Prostate gland (tissue), 2 donors: ENCODE measurements around the gene SHF. TPM values are rescaled to one million over a fixed set of nuclear protein-coding genes. Genes with fewer than 3 reads are reported as not detected.

Source experiments
- DNase-seq: peaks from one replicate; pipeline ENCODE4 v3.0.0-alpha.2; 2019; ENCODE audit warnings: low spot score
- H3K27ac ChIP-seq, 2 donors: fragments of 200-600 bp; sonication (generic); 2 replicates each; pipeline ENCODE4 v1.5.1; 2017 to 2019
- H3K27me3 ChIP-seq: fragments of 200-600 bp; sonication (generic); replicated peaks from 2 replicates; pipeline ENCODE4 v1.5.1; 2019; ENCODE audit not compliant: insufficient read depth
- H3K36me3 ChIP-seq, 2 donors: fragments of 200-600 bp; sonication (generic); 1 replicate in 1 of 2; 2 replicates in 1 of 2; pipeline versions ENCODE4 v1.5.1 to v1.8.1; 2017 to 2019
- H3K4me1 ChIP-seq: fragments of 200-600 bp; sonication (generic); replicated peaks from 2 replicates; pipeline ENCODE4 v1.5.1; 2019
- H3K4me3 ChIP-seq, 2 donors: fragments of 200-600 bp; sonication (generic); 2 replicates each; pipeline ENCODE4 v1.5.1; 2017 to 2019
- H3K9me3 ChIP-seq: fragments of 200-600 bp; sonication (generic); 2 replicates; pipeline ENCODE4 v1.5.1; 2017
- CTCF ChIP-seq, 4 experiments: fragments of 200-600 bp in 2 of 4; fragments of 450-650 bp in 2 of 4; sonication (generic) in 2 of 4; IDR thresholded peaks; 1 replicate in 3 of 4; 2 replicates in 1 of 4; pipeline ENCODE4 v1.5.1; 2016 to 2019; ENCODE audit warnings: antibody characterized with exemption in 4 of 4, mild to moderate bottlenecking in 2 of 4, moderate library complexity in 2 of 4
- POLR2A ChIP-seq: fragments of 450-650 bp; IDR thresholded peaks from one replicate; pipeline ENCODE4 v1.6.1; 2016; ENCODE audit warnings: antibody characterized with exemption, mild to moderate bottlenecking
- POLR2AphosphoS5 ChIP-seq: sonication (generic); formaldehyde crosslinking; IDR thresholded peaks from one replicate; pipeline ENCODE4 v1.6.1; 2017; ENCODE audit warnings: antibody characterized with exemption
- WGBS: methylation state at CpG from one replicate; pipeline ENCODE4 v1.1.5; 2018; 5-methylcytosine and 5-hydroxymethylcytosine counted together
- intact Hi-C: fragments of 100-400 bp; cut with DNase I; formaldehyde crosslinking; loops from one replicate; pipeline ENCODE4 v1.14.2; 2022
- total RNA-seq, 2 donors: library from RNA; depleted of rRNA; stranded (reverse); fragments of >200 nt; gene quantifications; one replicate each; pipeline ENCODE4 v1.1.0, GENCODE V29; 2016

Gene SHF
- total RNA-seq, 2 donors from 2014 or later = 11.2 to 13.7 TPM

GRCh38 chr15:45143056-45143455 lies 44.7 kb downstream of the SHF start:
- intact Hi-C loops = no loop called here
- H3K4me1 ChIP-seq = no peaks in the 10 kb centered on the region
- H3K27me3 ChIP-seq = no peaks in the 10 kb centered on the region
- TF ChIP-seq POLR2AphosphoS5 (no peak), POLR2A (no peak), CTCF (IDR thresholded peaks at IDR 0.05) (no peak)
- H3K27ac ChIP-seq = no peak overlapping the region
- 88% methylated on average over 7 of the region's 7 CpGs for WGBS
- no peak for DNase-seq
- H3K4me3 ChIP-seq = no peak overlapping the region
- no peaks in the 10 kb centered on the region for H3K9me3 ChIP-seq
- H3K36me3 ChIP-seq = no peaks in the 10 kb centered on the region

DNA sequence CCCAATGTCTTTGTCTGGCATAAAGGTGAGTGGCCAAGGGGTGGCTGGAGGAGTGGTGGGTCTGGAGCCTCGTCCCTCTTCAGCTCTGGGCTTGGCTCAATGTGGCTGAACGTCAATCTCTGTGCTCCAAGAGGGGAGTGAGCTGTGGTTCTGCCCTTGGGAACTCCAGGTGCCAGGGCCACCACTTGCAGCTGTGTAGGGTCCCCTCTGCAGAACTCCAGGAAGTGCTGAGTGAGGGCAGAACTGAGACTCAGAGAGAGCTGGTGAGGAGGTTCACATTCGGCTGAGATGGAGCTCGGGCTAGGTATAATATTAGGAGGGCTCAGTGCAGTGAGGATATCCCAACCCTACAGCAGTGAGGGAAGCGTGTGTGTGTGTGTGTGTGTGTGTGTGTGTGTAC lies 46.4 kb downstream of the SHF start:
- Histone ChIP-seq H3K27me3 (no peaks in the 10 kb centered on the region), H3K36me3 (no peaks in the 10 kb centered on the region), H3K4me3 (no peak overlapping the region), H3K4me1 (no peaks in the 10 kb centered on the region), H3K27ac (no peak overlapping the region), H3K9me3 (no peaks in the 10 kb centered on the region)
- intact Hi-C loops = no loop called here
- WGBS = 90% methylated on average over 5 of the region's 5 CpGs
- TF ChIP-seq POLR2A (no peak), CTCF (IDR thresholded peaks at IDR 0.05) (no peak), POLR2AphosphoS5 (no peak)
- DNase-seq = no peak

DNA sequence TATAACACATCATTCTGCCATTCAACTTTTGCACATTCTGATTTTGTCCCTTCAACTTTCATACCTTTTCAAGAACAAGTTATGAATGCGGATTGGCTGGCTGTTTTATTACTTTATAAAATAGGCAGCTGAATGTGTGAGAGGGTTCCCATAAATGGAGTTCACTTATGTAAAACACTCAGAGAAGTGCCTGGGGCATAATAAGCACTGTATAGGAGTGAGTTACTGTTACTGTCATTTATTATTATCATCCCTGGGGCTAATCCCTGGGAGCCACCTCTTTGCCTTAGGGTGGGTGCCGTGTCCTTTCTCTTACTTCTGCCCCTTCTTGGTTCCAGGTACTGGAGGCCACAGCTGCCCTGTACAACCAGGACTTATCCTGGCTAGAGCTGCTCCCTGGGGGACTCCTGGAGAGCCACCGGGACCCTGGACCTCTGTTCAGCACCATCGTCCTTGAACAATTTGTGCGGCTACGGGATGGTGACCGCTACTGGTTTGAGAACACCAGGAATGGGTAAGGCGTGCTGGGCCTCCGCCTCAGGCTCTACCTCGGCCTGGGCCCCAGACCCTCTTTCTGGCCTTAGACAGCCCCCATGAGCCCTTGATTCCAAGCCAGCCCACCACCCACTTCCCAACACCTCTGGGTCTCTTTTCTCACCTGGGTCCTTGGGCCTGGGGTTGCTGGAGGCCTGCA lies 47.1 kb downstream of the SHF start:
- no peaks in the 10 kb centered on the region for H3K36me3 ChIP-seq
- H3K4me1 ChIP-seq = no peaks in the 10 kb centered on the region
- no peaks in the 10 kb centered on the region for H3K9me3 ChIP-seq
- 97% methylated on average over 10 of the region's 10 CpGs for WGBS
- H3K4me3 ChIP-seq = no peak overlapping the region
- TF ChIP-seq POLR2A = no peak
- TF ChIP-seq POLR2AphosphoS5 = no peak
- no peak for TF ChIP-seq CTCF (IDR thresholded peaks at IDR 0.05)
- H3K27ac ChIP-seq = no peak overlapping the region
- H3K27me3 ChIP-seq = no peaks in the 10 kb centered on the region
- DNase-seq = no peak
- intact Hi-C loops = no loop called here

DNA sequence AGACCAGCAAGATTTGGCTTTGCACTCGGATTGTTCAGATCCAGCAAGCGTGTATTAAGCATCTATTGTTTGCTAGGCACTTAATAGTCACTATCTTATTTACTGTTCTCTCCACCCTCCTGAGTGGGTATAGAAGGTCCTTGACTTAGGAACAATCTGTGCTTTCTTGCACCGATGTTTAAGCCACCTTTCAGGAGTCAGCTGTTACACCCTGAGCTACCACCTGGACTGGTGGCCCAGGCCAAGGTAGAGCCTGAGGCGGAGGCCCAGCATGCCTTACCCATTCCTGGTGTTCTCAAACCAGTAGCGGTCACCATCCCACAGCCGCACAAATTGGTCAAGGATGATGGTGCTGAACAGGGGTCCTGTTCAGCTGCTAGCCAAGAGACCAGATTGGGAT lies 48.0 kb downstream of the SHF start:
- no peak for DNase-seq
- H3K36me3 ChIP-seq = no peaks in the 10 kb centered on the region
- no peaks in the 10 kb centered on the region for H3K9me3 ChIP-seq
- peak; percentile 64 for TF ChIP-seq POLR2AphosphoS5
- TF ChIP-seq POLR2A = no peak
- no peak for TF ChIP-seq CTCF (IDR thresholded peaks at IDR 0.05)
- 86% methylated on average over 6 of the region's 6 CpGs for WGBS
- no peaks in the 10 kb centered on the region for H3K27me3 ChIP-seq
- intact Hi-C loops = no loop called here
- H3K4me3 ChIP-seq = no peak overlapping the region
- no peak overlapping the region for H3K27ac ChIP-seq
- H3K4me1 ChIP-seq = no peaks in the 10 kb centered on the region
